CMK (cell line): Measurements from ENCODE around the gene LRP8.
"Not testable (repeated sequence)": the region's sequence is repeated elsewhere in the genome, so short reads cannot be mapped to it uniquely, and the experiment has no call there.

Source experiments
- DNase-seq: peaks from one replicate; pipeline ENCODE4 v3.0.0-alpha.2; 2010; ENCODE audit warnings: low read depth

The LRP8 gene

DNA sequence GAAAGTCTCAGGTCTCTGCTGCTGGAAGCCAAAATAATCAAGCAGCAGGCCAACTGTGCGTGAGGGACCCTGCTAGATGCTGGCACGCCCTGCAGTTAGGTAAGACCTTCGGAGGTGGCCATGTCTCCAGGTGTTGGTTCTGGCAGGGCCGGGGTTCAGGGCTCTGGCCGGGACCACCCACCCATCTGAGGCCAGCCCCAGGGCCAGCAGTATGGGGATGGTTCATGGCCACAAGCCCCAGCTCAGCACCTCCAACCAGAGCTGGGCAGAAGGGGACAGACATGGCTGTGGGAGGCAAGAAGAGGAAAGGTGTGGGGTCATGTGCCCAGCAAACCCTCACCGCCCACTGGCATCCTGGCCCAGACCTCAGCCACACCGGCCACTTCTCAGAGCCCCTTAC lies 23.3 kb downstream of the LRP8 start:
- no peak for DNase-seq

DNA sequence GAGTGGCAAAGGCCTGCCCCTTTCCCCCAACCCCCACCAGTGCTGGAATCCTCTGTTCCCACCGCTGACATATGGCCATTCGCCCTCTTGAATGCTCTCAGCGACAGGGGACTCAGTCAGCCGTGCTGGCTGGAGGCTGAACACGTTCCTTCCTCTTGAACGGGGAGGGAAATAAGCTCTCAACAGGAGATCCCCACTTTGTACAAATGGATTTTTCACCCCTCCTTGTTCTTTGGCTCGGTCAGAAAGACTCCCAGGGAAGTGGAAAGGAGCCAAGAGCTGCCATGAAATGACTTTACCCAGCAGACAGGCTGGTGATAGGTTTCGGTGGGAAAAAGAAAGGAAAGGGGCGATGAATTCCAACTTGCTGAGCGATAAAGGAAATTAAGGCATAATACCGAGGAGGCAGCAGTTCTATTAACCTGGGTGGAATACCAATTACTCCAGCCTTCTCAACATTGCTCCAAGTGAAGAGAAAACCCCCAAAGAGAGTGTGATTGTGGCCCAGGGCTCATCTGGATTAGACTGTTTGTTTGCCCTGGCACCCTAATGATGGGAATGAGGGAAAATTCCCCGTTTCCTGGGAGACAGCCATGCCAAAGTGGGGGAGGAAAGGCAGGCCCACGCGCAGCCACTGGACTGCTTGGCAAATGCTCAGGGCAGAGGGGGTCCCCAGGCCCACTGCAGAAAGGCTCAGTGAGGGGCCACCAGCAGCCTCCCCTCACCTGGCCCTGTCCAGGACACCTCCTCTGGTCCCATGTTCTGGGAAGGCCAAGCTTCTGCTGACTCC lies 23.9 kb downstream of the LRP8 start:
- no peak for DNase-seq

DNA sequence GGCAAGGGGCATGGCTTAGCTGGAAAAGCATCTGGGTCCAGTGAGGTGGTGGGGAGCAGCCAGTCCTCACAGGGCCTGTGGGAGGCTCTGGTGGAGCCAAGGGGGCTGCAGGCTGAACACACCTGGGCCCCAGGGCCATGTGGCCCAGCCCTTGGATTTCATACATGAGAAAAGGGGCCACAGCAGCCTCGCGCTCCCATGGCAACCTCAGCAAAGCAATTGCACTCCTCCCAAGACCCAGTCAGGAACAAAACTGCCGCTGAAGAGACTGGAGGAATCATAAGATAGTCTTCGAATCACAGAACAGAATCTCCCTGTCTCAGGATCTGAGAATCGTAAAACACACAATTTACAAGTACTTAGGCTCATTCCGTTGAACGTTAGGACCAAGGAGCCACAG lies 24.6 kb downstream of the LRP8 start:
- no peak for DNase-seq

DNA sequence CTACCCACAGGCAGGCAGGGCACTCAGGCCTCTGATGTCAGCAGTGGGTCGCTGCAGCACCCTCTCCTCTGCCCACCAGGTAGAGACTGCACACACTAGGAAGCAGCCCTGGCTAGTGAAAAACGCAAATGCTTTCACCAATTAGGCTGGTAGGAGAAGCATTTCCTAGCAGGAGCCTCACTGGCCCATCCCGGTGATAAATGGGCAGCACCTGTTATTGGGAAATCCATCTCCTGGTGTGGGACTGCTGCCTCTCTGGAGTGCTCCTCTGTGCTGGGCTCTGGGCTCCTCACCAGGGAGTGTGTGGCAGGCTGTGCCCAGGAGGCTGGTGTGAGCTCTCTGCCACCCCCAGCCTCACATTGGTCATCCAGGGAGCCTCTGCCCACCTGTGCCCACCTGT lies 28.6 kb downstream of the LRP8 start:
- DNase-seq: no peak

DNA sequence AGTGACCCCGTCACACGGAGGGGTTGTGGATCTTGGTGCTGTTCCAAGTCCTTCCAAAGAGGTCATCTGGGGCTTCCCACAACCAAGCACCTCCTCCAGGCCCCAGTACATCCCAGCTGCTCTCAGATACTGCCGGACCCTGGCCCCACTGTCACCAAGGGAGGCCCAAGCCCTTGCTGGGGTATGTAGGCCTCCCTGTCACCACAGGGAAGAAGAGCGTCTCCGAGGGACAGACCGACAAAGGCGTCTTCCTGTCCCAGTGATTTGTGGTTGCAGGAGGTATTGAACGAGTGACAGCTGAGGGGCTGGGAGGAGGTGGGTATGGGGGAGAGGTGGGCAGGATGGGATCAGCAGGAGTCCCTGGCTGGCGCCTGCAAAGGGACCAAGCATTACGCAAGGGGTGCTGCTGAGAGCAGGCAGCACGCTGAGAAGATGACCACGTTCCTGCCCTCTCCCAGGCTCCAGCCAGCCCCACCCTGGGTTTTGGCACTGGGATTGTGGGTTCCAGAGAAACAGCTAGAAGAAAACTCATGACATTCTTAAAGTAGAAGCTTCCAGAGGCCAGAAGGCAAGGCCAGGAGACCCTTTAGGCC lies 29.7 kb downstream of the LRP8 start:
- DNase-seq: no peak

DNA sequence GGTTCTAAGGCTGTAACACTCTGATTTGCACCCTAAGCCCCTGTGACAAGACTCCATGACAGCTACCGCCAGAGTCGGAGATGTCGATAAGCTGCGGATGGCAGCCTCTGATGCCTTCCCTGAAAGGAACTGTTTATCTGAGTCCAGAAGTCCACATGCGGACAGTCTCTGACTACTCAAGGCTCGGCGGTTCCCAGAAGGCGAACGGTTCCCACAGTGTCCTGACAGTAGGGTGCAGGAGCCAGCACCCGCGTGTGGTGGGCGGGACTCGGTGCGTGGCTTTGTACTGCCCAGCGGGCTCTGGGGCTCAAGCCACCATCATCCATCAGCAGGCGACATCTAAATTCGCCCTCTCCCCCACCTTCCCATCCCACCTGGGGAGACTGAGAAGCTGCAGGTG lies 30.7 kb downstream of the LRP8 start:
- DNase-seq: no peak

DNA sequence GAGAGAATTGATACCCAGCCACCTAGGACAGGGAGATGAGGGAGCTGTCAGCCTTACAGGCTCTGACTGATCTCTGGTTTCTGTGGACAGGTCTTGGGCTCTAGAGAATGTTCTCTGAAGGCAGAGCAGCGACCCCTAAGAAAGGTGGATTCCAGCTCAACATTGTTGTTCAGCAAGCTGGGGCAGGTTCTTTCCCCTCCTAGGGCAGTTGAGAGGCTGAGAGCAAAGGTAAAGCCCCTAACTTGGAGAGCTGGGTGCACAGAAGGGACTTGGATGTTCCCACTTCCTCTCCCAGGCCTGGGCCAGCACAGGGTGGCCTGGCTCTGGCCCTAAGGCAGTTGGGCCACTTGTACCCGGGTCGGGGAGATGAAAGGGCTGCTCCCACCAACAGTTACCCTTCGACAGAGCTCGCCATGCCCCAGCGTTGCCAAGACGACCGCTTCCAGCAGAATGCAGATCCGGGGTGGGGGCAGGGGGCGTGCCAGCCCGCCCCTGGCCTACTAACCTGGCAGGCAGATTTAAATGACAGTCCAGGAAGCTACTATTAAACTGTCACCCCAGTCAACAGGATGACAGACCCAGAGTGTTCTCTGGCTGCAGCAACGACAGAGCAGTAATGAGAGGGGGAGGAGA lies 31.6 kb downstream of the LRP8 start:
- no peak for DNase-seq

DNA sequence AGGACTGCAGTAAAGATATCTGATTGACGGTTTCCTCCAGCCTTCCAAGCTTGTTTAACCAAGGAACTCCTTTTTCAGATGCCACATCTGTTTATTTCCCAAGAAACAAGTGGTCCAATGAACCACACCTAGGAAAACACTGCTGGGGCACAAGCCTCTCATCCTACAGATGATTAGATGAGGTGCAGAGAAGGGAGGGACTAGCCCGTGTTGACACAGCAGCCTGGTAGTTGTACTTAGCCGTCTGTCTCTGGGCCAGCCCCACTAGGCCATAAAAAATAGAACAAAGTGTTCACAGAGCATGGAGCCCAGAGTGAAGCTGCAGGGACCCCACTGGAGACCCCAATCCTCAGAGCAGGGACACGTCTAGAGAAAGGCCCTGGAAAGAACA lies 32.1 kb downstream of the LRP8 start:
- DNase-seq: no peak

DNA sequence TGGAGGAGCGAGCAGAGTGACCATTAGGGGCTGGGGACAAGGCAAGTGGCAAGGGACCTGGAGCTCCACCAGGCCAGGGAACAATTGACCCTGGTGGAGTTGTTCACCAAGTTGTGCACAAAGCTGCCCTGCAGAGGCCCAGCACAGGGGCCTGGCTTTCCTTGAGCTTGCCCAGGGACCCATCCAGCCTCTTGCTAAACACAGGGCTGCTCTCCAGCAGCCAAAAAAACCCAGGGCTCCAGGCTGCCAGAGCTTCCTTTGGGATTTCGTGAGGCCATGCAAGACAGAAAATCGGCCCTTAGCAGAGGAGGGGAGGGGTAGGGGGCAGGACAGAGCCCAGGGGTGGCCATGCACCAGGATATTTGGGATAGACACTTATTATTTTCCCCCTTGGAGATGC lies 32.6 kb downstream of the LRP8 start:
- no peak for DNase-seq

DNA sequence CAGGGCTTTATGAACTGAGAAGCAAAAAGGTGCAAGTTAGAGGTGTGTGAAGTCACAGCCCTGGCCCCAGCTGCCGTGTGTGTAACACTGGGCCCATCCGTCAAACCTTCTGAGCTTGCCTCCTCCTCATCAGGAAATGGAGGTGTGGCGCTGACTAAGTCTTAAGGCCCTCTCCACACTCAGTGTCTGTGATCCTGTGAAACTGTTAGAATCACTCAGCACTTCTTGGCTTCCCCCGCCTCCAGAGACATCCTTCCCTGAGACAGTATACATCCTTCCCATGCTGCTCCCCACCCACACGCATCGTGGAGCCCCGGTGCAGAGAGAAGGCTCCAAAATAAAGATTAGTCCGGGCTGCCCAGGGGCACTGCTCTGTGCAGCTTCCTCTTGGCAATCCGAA lies 33.3 kb downstream of the LRP8 start:
- no peak for DNase-seq

DNA sequence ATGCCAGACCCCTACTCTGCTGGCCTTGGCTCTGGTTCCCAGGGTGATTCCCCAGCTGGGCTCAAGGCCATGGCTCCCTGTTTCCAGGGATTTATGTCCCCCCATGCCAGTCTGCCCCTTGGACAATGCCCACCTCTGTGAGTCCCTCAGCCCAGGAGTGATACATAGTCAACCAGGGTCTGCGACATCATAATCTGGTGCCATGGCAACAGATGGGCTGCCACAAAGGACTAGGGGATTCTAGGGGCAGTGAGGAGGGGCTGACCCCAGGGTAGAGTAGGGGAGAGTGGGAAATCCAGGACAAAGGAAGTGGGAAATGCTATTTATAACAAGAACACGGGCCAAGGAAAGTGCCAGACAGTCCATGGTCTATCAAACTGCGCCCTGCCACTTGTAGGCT lies 33.8 kb downstream of the LRP8 start:
- no peak for DNase-seq

DNA sequence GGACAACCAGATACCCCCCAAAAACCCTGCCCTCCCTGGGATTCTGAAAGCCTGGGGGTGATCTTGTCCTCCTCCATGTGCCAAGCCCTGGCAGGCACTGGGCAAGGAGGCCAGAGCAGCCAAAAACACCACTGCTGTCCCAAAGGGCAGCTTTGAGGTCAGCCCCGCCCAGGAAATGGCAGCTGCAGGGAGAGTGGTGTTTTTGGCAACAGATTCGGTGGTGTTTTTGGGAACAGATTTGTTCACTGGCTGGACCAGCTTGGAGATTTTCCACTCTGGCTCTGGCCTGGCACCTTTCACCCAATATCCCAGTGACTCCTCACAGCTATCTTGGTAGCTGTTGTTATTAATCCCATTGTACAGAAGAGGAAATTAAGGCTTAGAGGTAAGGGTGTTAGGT lies 34.7 kb downstream of the LRP8 start:
- no peak for DNase-seq

DNA sequence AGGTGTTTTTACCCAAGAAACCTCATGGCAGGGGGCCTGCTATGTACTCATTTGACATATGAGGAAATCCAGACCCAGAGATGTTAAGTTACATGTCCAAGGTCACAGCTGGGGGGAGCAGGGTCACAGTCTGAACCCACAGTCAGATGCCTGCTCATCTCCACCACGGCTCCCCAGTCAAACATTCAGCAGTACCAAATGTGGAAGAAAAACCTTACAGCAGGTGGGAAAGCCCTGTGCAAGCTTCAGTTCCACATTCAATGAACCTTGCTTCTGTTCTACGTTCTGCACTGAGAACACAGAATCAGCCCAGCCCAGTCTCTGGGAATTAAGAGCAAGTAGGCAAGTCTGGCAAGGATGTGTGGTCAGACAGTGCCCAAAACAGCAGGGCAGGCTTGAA lies 35.2 kb downstream of the LRP8 start:
- no peak for DNase-seq

DNA sequence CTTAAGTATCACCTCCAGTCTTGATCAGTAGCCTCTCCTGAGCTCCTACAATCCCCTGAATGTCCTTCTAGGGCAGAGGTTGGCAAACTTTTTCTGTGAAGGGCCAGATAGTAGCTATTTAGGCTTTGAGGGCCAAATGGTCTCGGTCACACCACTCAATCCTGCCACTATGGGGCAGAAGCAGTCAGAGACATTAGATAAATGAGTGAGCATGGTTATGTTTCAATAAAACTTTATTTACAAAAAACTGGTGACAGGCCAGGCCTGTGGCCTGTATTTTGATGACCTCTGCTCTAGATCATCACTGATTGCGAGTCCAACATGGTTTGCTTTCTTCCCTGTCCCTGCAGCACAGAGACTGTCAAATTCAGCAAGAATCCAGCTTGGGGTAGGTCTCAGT lies 36.3 kb downstream of the LRP8 start:
- DNase-seq: no peak

DNA sequence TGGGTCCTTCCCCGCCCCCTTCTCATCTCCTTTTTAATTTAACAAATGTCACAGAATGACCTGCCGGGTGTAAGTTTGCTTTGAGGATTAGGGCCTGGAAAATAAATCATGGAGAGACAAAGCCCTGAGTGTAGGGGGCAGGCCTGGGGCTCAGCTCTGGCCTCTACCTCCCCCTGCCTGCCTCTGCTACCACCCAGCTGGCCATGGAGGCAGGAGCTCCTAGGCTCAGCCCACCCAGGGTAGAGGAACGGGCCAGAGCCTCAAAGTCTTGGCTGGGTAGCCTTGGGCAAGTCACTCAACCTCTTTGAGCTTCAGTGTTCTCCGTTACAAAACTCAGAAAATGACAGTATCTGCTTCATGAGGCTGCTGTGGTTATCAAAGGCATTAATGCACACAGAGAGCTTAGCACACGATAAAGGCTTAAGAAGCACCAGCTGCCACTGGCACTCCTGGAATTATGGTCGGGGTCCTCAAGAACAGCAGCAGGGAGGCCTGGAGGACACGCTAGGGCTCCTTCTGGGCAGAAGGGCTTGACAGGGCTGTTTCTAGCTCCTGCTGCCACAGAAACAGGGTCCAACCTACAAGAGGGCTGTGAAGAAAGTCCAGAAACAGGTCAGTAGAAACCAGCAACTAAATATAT lies 39.0 kb downstream of the LRP8 start:
- no peak for DNase-seq

DNA sequence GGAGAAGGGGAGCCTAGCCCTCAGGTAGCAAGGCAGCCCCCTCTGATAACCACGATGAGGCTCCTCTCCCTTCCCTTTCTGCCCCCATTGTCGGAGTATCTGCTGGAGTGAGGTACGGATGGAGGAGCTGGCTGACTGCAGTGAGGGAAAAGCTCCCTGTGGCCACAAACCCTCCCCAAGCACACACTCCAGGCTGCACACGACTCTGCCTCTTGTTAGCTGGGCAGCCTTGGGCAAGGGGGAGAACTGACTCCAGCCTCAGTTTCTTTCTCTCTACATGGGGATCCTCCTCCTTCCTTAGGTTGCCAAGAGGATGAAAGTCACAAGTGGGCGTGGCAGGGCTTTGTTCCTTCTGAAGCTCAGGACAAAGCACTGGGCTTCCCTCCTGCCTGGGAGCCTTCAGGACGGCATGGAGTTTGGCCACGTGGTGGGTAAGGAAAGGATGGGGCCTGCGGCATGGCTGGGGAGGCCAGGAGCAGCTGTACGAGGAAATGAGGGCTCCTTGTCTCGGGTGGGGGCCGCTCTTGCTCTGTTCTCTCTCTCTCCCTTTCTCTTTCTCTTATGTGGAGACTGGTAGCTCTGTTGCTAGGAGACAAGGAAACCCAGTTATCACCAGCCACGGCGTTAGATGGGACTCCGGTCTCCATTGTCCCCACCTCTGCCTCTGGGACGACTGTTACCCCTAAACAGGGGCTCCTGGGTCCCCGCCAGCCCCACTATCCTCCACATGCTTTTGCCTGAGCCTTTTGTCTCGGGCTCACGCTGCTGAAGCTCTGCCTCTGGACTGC lies 39.7 kb downstream of the LRP8 start:
- no peak for DNase-seq

DNA sequence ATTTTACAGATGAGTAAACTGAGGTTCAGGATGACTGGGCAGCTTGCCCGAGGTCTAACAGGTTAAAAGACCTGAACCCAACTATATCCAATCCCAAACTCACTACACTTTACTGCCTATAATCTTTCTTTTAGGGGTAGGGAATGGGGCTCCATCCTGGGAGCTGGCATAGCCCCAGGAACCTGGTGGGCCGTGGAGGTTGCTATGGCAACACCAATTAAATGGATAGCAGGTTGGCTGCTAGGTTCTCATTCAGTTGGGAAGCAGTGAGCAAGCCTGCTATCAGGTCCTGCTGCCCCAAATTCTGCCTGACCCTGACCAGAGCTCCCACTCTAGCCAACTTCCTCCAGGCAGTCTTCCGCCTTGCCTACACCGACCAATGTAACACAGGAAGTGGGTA lies 40.9 kb downstream of the LRP8 start:
- DNase-seq: no peak

DNA sequence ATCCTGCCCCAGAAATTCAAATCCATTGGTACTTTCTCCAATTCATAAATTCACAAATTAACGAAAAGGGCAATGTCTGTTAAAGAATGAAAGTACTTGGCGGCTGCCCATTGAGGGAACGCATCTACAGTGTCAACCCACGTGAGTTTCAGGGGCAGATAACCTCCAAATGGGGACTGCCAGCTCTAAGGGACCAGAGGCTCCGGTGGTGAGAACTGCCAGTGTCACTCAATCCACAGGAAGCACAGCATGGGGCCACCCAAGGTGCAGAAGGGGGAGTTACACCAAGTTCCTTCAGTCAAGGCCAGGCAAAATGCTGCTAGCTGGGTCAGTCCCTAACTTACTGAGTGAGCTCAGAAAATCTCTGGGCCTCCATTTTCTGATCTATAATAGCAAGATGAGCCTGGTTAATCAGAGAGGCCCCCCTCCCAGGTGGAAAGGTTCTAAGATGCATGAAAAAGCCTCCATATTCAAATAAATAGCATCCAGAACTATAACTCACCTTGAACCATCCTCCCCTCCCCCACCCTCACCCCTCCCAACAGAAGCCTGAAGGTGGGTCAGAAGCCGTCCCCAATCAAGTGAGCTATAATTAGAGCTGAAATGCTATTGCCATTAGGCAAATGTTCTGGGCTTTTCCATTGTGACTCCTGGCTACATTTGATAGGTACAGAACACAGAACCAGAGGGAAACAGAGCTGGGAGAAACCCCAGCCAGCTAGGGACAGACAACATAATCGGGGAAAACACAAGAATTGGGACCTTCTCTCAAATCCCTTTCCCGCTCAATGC lies 41.7 kb downstream of the LRP8 start:
- no peak for DNase-seq

DNA sequence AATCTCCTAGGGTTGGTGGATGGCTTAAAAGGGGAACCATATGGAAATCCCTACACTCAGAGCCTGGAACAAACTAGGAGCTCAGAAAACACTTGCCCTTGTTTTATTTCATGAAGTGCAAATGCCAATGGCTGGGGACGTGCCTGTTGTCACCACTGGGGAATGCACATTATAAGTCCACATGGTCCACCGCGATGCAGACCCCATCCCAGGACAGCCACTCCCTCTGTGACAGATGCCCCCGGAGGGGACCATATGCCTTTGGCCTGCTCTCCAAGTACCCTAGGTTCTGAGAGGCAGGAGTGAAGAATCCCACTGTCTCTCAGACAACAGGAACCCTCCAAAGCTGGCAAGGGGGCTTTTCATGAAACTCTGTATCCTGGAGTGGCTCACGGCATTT lies 42.3 kb downstream of the LRP8 start:
- no peak for DNase-seq

DNA sequence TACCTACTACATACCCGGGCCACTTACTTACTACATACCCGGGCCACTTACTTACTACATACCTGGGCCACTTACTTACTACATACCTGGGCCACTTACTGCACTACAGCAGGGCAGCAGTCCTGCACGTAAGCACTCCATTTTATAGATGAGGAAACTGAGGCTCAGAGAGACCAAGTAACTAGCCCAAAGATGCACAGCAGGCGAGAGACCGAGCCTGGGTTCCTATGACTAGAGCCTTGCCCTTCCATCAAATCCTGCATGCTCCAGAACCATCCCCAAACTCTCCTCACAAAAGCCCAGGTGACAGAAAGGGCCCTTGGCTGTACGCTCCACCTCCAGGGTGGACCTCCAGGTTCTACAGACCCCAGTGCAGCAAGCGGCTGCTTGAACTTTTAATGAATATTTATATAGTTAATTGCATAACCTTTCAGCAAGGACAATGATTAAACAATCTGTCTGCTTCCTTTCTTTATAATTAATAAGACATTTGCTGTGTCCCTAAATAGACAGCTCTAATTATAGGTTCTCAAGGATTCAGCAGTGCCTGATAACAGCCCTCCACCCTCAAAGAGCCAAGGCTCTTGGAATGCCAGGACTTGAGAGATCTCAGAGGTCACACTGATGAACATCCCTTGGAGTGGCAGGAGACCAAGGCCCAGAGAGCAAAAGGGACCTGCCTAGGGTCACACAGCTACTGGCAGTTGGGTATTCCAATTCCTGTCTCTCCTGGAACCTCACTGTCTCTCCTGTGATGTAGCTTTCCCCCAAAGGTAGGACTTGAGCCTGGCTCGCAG lies 43.4 kb downstream of the LRP8 start:
- no peak for DNase-seq

DNA sequence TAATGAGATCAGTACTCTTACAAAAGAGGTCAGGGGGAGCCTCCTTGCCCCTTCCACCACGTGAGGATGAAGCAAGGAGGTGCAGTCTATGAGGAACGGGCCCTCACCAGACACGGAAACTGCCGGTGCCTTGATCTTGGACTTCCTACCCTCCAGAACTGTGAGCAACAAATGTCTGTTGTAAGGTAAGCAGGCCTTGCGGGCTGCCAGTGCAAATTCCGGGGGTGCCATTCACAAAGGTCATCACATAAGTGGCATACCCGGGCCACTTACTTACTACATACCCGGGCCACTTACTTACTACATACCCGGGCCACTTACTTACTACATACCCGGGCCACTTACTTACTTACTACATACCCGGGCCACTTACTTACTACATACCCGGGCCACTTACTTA lies 44.7 kb downstream of the LRP8 start:
- not testable (repeated sequence) for DNase-seq
